K562 (cell line): ENCODE measurements around the gene SETD4. TPM values are rescaled to one million over a fixed set of nuclear protein-coding genes. Genes with fewer than 3 reads are reported as not detected.

Experiments
- ATAC-seq: fragments of 200-7000 bp; cut with Tn5 transposase; 3 replicates; pipeline ENCODE4 v1.9.1; 2020; ENCODE audit warnings: moderate library complexity
- BruUV-seq: library from RNA; stranded (reverse); fragments of 400-500 nt; replicated peaks from 2 replicates; lab custom pipeline; 2021; lab: Mats Ljungman, UMichigan
- CTCF ChIA-PET: fragments of 300-600 bp; formaldehyde crosslinking; extraction: SDS; loops from one replicate; lab custom pipeline; 2021; ENCODE audit warnings: low intra/inter-chr PET ratio; lab: Yijun Ruan, JAX
- POLR2A ChIA-PET: fragments of 300-600, 350-650 bp; sonication (Branson Sonifier 250); formaldehyde crosslinking; extraction: SDS; loops from one replicate; lab custom pipeline; 2021; ENCODE audit warnings: antibody characterized with exemption, inconsistent platforms; lab: Yijun Ruan, JAX
- DNase-seq, 4 experiments: peaks; one replicate each; pipeline versions ENCODE4 v3.0.0 to v3.0.0-alpha.2; 2011 to 2018; ENCODE audit warnings: low spot score in 3 of 4, mixed read lengths in 3 of 4; ENCODE audit errors: extremely low read depth in 1 of 4
- FAIRE-seq: peaks from 2 replicates; lab custom pipeline; 2011; peaks lifted over from hg19 to GRCh38; lab: Jason Lieb, UNC
- H2AFZ ChIP-seq: 2 replicates; pipeline ENCODE4 v1.6.0; 2011; ENCODE audit warnings: low read depth, low read length, control low read depth, inconsistent platforms
- H3K27ac ChIP-seq: fragments of 200-600 bp; 3 replicates; pipeline ENCODE4 v1.8.0; 2011; ENCODE audit warnings: low read depth, mild to moderate bottlenecking, control low read depth, inconsistent platforms, low read length, moderate library complexity, mixed read lengths; ENCODE audit errors: extremely low read depth
- H3K27me3 ChIP-seq, 2 experiments: fragments of 300-600 bp in 1 of 2; 2 replicates in 1 of 2; 3 replicates in 1 of 2; pipeline versions ENCODE4 v1.6.0 to v1.8.0; 2011; ENCODE audit warnings: inconsistent platforms in 2 of 2, low read length in 2 of 2, mild to moderate bottlenecking in 1 of 2, mixed read lengths in 1 of 2, moderate library complexity in 1 of 2; ENCODE audit not compliant: control insufficient read depth in 2 of 2, insufficient read depth in 2 of 2
- H3K36me3 ChIP-seq: fragments of 300-600 bp; 3 replicates; pipeline ENCODE4 v1.8.0; 2011; ENCODE audit warnings: mild to moderate bottlenecking, low read length, inconsistent platforms; ENCODE audit not compliant: control insufficient read depth, insufficient read depth
- H3K4me1 ChIP-seq, 2 experiments: fragments of 200-600 bp in 1 of 2; replicated peaks in 1 of 2; 2 replicates in 1 of 2; 3 replicates in 1 of 2; pipeline versions ENCODE4 v1.5.1 to v1.8.0; 2011; ENCODE audit warnings: inconsistent platforms in 2 of 2, low read length in 2 of 2, mild to moderate bottlenecking in 1 of 2, mixed read lengths in 1 of 2, moderate library complexity in 1 of 2; ENCODE audit not compliant: control insufficient read depth in 2 of 2, insufficient read depth in 2 of 2
- H3K4me2 ChIP-seq: 2 replicates; pipeline ENCODE4 v1.6.1; 2011; ENCODE audit warnings: low read length, control low read depth, inconsistent platforms, mixed read lengths; ENCODE audit not compliant: insufficient read depth
- H3K4me3 ChIP-seq: fragments of 200-600 bp; sonication (generic), shearing (Covaris generic); 2 replicates; pipeline ENCODE4 v1.5.1; 2016; ENCODE audit warnings: control low read depth, inconsistent platforms
- H3K79me2 ChIP-seq: fragments of 200-600 bp; 3 replicates; pipeline ENCODE4 v1.8.0; 2011; ENCODE audit warnings: low read length, inconsistent platforms; ENCODE audit not compliant: control insufficient read depth, insufficient read depth
- H3K9ac ChIP-seq, 2 experiments: 2 replicates each; pipeline versions ENCODE4 v1.6.0 to v1.6.1; 2011; ENCODE audit warnings: low read depth in 2 of 2, low read length in 2 of 2, control low read depth in 1 of 2, inconsistent platforms in 1 of 2, mild to moderate bottlenecking in 1 of 2, mixed read lengths in 1 of 2; ENCODE audit not compliant: insufficient read depth in 1 of 2
- H3K9me1 ChIP-seq: one replicate; pipeline ENCODE4 v1.6.0; 2011; ENCODE audit warnings: inconsistent platforms, mild to moderate bottlenecking, low read length, moderate library complexity; ENCODE audit not compliant: control insufficient read depth, insufficient read depth
- H3K9me3 ChIP-seq: replicated peaks from 2 replicates; pipeline ENCODE4 v1.5.1; 2011; ENCODE audit warnings: low read depth, low read length, inconsistent platforms; ENCODE audit not compliant: control insufficient read depth, insufficient read depth
- H4K20me1 ChIP-seq: replicated peaks from 2 replicates; pipeline ENCODE4 v1.6.1; 2011; ENCODE audit warnings: low read length, inconsistent platforms, mixed read lengths; ENCODE audit not compliant: control insufficient read depth, insufficient read depth
- ARID1B ChIP-seq: fragments of 450-650 bp; IDR thresholded peaks from 2 replicates; pipeline ENCODE4 v1.6.1; 2016; ENCODE audit warnings: antibody characterized with exemption, mild to moderate bottlenecking, inconsistent platforms
- ARID3B ChIP-seq: fragments of 250-450 bp; sonication (Bioruptor Pico); IDR thresholded peaks from 2 replicates; pipeline ENCODE4 v1.4.0; 2020; ENCODE audit warnings: borderline replicate concordance
- C11orf30 ChIP-seq: fragments of 450-650 bp; IDR thresholded peaks from 2 replicates; pipeline ENCODE4 v1.6.1; 2016; ENCODE audit warnings: low read depth, mild to moderate bottlenecking
- LCOR ChIP-seq: sonication (generic); formaldehyde crosslinking; IDR thresholded peaks from 2 replicates; pipeline ENCODE4 v1.8.0; 2022; ENCODE audit warnings: mild to moderate bottlenecking, missing genetic modification reagents
- MAFG ChIP-seq: fragments of 450-650 bp; conservative IDR thresholded peaks from 2 replicates; pipeline ENCODE4 v1.6.1; 2016; ENCODE audit warnings: missing genetic modification characterization, missing compliant biosample characterization
- RBBP5 ChIP-seq: fragments of 200-600 bp; sonication (generic); IDR thresholded peaks from 2 replicates; pipeline ENCODE4 v1.6.1; 2012; ENCODE audit warnings: borderline replicate concordance, mild to moderate bottlenecking, low read length, control low read depth, inconsistent platforms; ENCODE audit not compliant: insufficient read depth, poor library complexity, severe bottlenecking
- SOX6 ChIP-seq: fragments of 450-650 bp; IDR thresholded peaks from 2 replicates; pipeline ENCODE4 v1.6.1; 2014; ENCODE audit warnings: mild to moderate bottlenecking
- ZNF408 ChIP-seq: fragments of 250-450 bp; sonication (Bioruptor Pico); IDR thresholded peaks from 2 replicates; pipeline ENCODE4 v1.4.0; 2020; ENCODE audit warnings: low read depth, mild to moderate bottlenecking, moderate library complexity
- ZNF449 ChIP-seq: fragments of 250-450 bp; sonication (Bioruptor Pico); IDR thresholded peaks from 2 replicates; pipeline ENCODE4 v1.8.0; 2022; ENCODE audit warnings: moderate library complexity, mild to moderate bottlenecking, inconsistent platforms
- WGBS: fragments of 100-300 bp; shearing (Covaris generic); methylation state at CpG from one replicate; pipeline ENCODE4 v1.1.6; 2016; ENCODE audit warnings: low coverage, mixed read lengths; ENCODE audit not compliant: insufficient coverage; ENCODE audit errors: missing lambda C conversion rate; 5-methylcytosine and 5-hydroxymethylcytosine counted together
- in situ Hi-C: fragments of 300-500 bp; cut with MboI; formaldehyde crosslinking; loops from 4 replicates; pipeline ENCODE4 v1.15.0; 2018; ENCODE audit warnings: inconsistent platforms, mixed read lengths
- intact Hi-C: fragments of 100-400 bp; cut with micrococcal nuclease; formaldehyde crosslinking; loops from 2 replicates; pipeline ENCODE4 v1.14.2; 2022
- polyA plus RNA-seq, 8 experiments: library from polyadenylated mRNA; depleted of rRNA in 4 of 8; stranded (reverse) in 5 of 8; unstranded in 3 of 8; fragments of >200 nt; fragmentation: Nextera tagmentation in 2 of 8; fragmentation: Illumina TruSeq in 1 of 8; extraction: Ambion mirVana in 2 of 8; extraction: Trizol in 1 of 8; gene quantifications; 2 replicates each; pipeline versions ENCODE4 v1.2.1 to v1.2.3, GENCODE V29; 2011 to 2014; ENCODE audit warnings: inconsistent platforms in 1 of 8, missing spikeins in 1 of 8
- total RNA-seq, 7 experiments: library from RNA; depleted of rRNA in 6 of 7; stranded (reverse); fragments of >200 nt in 6 of 7; fragmentation: Illumina TruSeq in 2 of 7; extraction: Trizol in 2 of 7; gene quantifications; 2 replicates each; pipeline versions ENCODE4 v1.2.1 to v1.2.3, GENCODE V29; 2011 to 2021; ENCODE audit warnings: low replicate concordance in 1 of 7

Gene SETD4
- total and polyA plus RNA-seq, 9 of the 15 experiments (the other 6 are each of a cell fraction or from before 2014, with no cell fraction given) = 16.1 to 51.3 (median 25.7) TPM

- TF ChIP-seq ZNF449 (CRISPR knock-in tag) = no peak
- no peak for TF ChIP-seq SOX6
- no peak for TF ChIP-seq ARID3B (CRISPR knock-in tag)
Measured at GRCh38 chr21:36065497-36066036, 5.2 kb upstream of the SETD4 start (continued).

- Histone ChIP-seq H3K27me3 (no peaks in the 10 kb centered on the region), H3K36me3 (no peaks in the 10 kb centered on the region), H3K4me1 (peaks cover 13 to 14% of the 10 kb centered on the region in 2 experiments; a peak in 4 of 5 replicates), H3K27ac (no peak overlapping the region), H4K20me1 (no peaks in the 10 kb centered on the region), H3K4me2 (no peak overlapping the region)
- in situ Hi-C loops = no loop called here
- WGBS = 67% methylated on average over 4 of the region's 4 CpGs
- ATAC-seq = no peak
- POLR2A ChIA-PET = no interaction called here
- BruUV-seq = no TSS peak
- no peak for TF ChIP-seq RBBP5
- no peak for TF ChIP-seq LCOR (CRISPR knock-in tag)
- 0 out of 2 replicates have a peak, but pooled peaks have one; percentile 4 for TF ChIP-seq C11orf30
- TF ChIP-seq ARID1B = 0 out of 2 replicates have a peak, but pooled peaks have one; percentile 0
- peak; percentile 49; the same call in 1 of the 2 replicates for TF ChIP-seq MAFG (tag)
- no peak for TF ChIP-seq ZNF408 (CRISPR knock-in tag)
- TF ChIP-seq, all 486 proteins: peak for 3
- Histone ChIP-seq H3K4me3 (no peak overlapping the region), H3K79me2 (peaks cover 9% of the 10 kb centered on the region; the same call in 2 of the 3 replicates), H3K9me1 (no peaks in the 10 kb centered on the region), H3K9me3 (peaks cover 4% of the 10 kb centered on the region), H3K9ac (no peak overlapping the region), H2AFZ (peak overlapping the region; percentile 47)
- intact Hi-C loops = loop anchor here (5.0 kb wide), 1 partner anchor 48 kb away; no protein-coding TSS in a partner anchor
- FAIRE-seq = no peak
- DNase-seq = no peak
- CTCF ChIA-PET = no interaction called here
Measured at GRCh38 chr21:36064085-36064460, 3.7 kb upstream of the SETD4 start.
